HEK293 (cell line): ENCODE data around the gene TOP2A.

Source experiments
- CTCF ChIP-seq: fragments of 450-650 bp; formaldehyde crosslinking; IDR thresholded peaks from 2 replicates; pipeline ENCODE4 v1.5.1; 2016; ENCODE audit warnings: missing biosample characterization, missing genetic modification characterization
- KLF10 ChIP-seq: fragments of 450-650 bp; IDR thresholded peaks from 2 replicates; pipeline ENCODE4 v1.5.1; 2018; ENCODE audit warnings: missing biosample characterization, mild to moderate bottlenecking, missing genetic modification characterization
- SCRT2 ChIP-seq: fragments of 450-650 bp; formaldehyde crosslinking; IDR thresholded peaks from 2 replicates; pipeline ENCODE4 v1.5.1; 2016; ENCODE audit warnings: missing biosample characterization, missing genetic modification characterization
- TCF7L2 ChIP-seq: IDR thresholded peaks from 2 replicates; pipeline ENCODE4 v1.6.1; 2011; ENCODE audit warnings: low read depth, mild to moderate bottlenecking, inconsistent platforms, low read length, moderate library complexity, borderline replicate concordance
- TSHZ1 ChIP-seq: fragments of 450-650 bp; formaldehyde crosslinking; IDR thresholded peaks from 2 replicates; pipeline ENCODE4 v1.5.1; 2016; ENCODE audit warnings: missing biosample characterization, missing genetic modification characterization, borderline replicate concordance
- ZBTB11 ChIP-seq: fragments of 450-650 bp; formaldehyde crosslinking; conservative IDR thresholded peaks from 2 replicates; pipeline ENCODE4 v1.5.1; 2016; ENCODE audit warnings: low read depth, missing biosample characterization, missing genetic modification characterization
- ZNF501 ChIP-seq: fragments of 450-650 bp; formaldehyde crosslinking; IDR thresholded peaks from 2 replicates; pipeline ENCODE4 v1.5.1; 2016; ENCODE audit warnings: missing biosample characterization, missing genetic modification characterization
- ZSCAN18 ChIP-seq: fragments of 450-650 bp; formaldehyde crosslinking; IDR thresholded peaks from 2 replicates; pipeline ENCODE4 v1.5.1; 2016; ENCODE audit warnings: missing biosample characterization, missing genetic modification characterization

GRCh38 chr17:40450175-40450574 lies 32.5 kb upstream of the TOP2A start:
- TF ChIP-seq SCRT2 (tag by site-specific recombination) (no peak), ZSCAN18 (tag by site-specific recombination) (no peak), ZBTB11 (tag by site-specific recombination) (no peak), CTCF (peak; percentile 60), ZNF501 (no peak), TCF7L2 (no peak), KLF10 (tag by site-specific recombination) (no peak), TSHZ1 (no peak)
